GM13976 (cell line): ENCODE measurements around the gene SMARCA4.
"Not testable (repeated sequence)": the region's sequence is repeated elsewhere in the genome, so short reads cannot be mapped to it uniquely, and the experiment has no call there.

ENCODE experiments used
- DNase-seq: peaks from one replicate; pipeline ENCODE4 v3.0.0; 2012; ENCODE audit warnings: low spot score
- in situ Hi-C: fragments of 300-500 bp; cut with MboI; formaldehyde crosslinking; loops from one replicate; pipeline ENCODE4 v1.12.0; 2022; ENCODE audit warnings: low sequenced_read_pairs, mixed read lengths, inconsistent platforms; ENCODE audit not compliant: unreplicated experiment
- TF ChIP-seq, protein P1 (sequence below): IDR thresholded peaks from 2 replicates; pipeline ENCODE4 v1.5.1; 2012; ENCODE audit warnings: borderline replicate concordance, mild to moderate bottlenecking; ENCODE audit not compliant: insufficient read depth; ENCODE audit errors: extremely low read depth, missing control alignments, control extremely low read depth

The SMARCA4 gene

DNA sequence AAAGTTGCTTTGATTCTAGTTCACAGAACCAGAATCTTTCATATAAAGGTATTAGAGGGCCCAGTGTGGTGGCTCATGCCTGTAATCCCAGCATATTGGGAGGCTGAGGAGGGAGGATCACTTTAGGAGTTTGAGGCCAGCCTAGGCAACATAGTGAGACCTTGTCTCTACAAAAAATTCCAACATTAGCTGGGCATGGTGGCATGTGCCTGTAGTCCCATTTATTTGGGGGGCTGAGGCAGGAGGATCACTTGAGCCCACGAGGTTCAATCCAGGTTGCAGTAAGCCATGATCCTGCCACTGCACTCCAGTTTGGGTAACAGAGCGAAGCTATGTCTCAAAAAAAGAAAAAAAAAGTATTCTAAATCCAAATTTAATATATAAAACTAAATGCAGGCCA lies 137.5 kb downstream of the SMARCA4 start:
- TF ChIP-seq, protein P1, sequence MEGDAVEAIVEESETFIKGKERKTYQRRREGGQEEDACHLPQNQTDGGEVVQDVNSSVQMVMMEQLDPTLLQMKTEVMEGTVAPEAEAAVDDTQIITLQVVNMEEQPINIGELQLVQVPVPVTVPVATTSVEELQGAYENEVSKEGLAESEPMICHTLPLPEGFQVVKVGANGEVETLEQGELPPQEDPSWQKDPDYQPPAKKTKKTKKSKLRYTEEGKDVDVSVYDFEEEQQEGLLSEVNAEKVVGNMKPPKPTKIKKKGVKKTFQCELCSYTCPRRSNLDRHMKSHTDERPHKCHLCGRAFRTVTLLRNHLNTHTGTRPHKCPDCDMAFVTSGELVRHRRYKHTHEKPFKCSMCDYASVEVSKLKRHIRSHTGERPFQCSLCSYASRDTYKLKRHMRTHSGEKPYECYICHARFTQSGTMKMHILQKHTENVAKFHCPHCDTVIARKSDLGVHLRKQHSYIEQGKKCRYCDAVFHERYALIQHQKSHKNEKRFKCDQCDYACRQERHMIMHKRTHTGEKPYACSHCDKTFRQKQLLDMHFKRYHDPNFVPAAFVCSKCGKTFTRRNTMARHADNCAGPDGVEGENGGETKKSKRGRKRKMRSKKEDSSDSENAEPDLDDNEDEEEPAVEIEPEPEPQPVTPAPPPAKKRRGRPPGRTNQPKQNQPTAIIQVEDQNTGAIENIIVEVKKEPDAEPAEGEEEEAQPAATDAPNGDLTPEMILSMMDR: no peak
- in situ Hi-C loops: no loop called here

DNA sequence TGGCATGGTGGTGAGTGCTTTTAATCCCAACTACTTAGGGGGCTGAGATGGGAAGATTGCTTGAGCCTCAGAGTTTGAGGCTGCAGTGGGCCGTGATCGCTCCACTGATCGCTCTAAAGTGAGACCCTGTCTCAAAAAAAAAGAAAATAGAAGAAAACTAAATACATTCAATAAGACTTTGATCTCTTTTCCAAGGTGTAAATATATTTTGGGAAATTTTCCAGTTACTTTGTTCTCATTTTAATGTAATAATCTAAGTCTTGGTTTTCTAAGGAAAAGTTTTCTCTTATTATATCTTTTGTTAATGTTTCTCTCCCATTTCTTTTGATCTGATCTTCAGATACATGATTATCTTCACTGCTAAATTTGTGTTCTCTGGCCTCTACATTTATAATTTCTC lies 138.0 kb downstream of the SMARCA4 start:
- DNase-seq: no peak
- TF ChIP-seq, protein P1: no peak
- in situ Hi-C loops: no loop called here

More for the DNA sequence above, 137.5 kb downstream of the SMARCA4 start:
- no peak for DNase-seq

DNA sequence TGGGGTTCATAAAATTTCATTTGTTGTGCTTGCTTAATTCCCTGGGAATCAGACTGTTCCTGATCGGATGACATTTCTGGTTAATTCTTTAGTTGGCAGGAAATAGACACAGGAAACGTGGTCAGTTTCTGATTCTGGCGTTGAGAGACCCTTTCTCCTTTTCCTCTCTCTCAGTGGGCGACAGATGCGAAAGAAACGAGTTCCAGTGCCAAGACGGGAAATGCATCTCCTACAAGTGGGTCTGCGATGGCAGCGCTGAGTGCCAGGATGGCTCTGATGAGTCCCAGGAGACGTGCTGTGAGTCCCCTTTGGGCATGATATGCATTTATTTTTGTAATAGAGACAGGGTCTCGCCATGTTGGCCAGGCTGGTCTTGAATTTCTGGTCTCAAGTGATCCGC lies 139.2 kb downstream of the SMARCA4 start:
- TF ChIP-seq, protein P1: no peak
- DNase-seq: no peak
- in situ Hi-C loops: no loop called here

DNA sequence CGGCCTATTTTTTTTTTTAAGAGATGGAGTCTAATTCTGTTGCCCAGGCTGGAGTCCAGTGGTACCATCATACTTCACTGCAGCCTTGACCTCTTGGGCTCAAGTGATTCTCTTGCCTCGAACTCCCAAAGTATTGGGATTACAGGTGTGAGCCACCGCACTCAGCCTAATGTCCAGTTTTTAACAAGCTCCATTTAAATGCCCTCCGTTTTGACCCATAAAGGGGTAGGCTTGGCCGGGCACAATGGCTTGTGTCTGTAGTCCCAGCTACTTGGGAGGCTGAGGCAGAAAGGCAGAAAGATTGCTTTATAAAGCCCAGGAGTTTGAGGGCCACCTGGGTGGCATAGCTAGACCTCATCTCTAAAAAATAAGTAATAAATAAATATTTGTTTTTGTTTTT lies 140.2 kb downstream of the SMARCA4 start:
- TF ChIP-seq, protein P1: no peak
- in situ Hi-C loops: no loop called here
- DNase-seq: no peak

DNA sequence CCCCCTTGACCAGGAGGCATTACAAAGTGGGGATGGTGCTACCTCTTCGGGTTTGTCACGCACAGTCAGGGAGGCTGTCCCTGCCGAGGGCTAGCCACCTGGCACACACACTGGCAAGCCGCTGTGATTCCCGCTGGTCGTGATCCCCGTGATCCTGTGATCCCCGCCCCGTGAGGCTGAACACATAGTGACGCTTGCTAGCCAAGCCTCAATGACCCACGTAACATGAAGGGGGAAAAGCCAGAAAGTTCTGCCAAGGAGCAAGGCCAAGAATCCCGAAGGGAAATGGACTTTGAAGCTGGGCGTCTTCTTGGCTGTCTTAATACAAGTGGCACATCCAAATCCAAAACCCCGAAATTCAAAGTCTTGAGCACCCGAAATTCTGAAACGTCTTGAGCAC lies 142.1 kb downstream of the SMARCA4 start:
- DNase-seq: no peak
- in situ Hi-C loops: no loop called here
- TF ChIP-seq, protein P1: no peak

DNA sequence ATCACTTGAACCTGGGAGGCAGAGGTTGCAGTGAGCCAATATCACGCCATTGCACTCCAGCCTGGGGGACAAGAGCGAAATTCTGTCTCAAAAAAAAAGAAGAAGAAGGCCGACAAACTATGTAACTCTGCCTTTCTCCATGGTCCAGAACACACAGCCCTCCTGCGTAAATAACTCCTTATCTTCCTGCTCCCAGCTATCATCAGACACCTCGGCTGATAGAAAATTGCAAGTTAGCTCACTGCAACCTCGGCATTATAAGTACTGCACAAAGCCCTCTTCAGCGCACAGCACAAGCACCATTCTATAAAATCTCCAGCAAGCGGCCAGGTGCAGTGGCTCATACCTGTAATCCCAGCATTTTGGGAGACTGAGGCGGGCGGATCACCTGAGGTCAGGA lies 142.8 kb downstream of the SMARCA4 start:
- DNase-seq, in situ Hi-C loops: not testable (repeated sequence)

DNA sequence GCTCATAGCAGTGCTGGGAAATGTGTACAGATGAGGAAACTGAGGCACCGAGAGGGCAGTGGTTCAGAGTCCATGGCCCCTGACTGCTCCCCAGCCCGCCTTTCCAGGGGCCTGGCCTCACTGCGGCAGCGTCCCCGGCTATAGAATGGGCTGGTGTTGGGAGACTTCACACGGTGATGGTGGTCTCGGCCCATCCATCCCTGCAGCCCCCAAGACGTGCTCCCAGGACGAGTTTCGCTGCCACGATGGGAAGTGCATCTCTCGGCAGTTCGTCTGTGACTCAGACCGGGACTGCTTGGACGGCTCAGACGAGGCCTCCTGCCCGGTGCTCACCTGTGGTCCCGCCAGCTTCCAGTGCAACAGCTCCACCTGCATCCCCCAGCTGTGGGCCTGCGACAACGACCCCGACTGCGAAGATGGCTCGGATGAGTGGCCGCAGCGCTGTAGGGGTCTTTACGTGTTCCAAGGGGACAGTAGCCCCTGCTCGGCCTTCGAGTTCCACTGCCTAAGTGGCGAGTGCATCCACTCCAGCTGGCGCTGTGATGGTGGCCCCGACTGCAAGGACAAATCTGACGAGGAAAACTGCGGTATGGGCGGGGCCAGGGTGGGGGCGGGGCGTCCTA lies 144.3 kb downstream of the SMARCA4 start:
- in situ Hi-C loops: no loop called here
- TF ChIP-seq, protein P1: no peak
- no peak for DNase-seq
